Body of pancreas (tissue), 4 donors: ENCODE measurements around the gene NR3C2.

ENCODE experiments used
- POLR2A ChIP-seq, 3 donors: fragments of 450-650 bp; IDR thresholded peaks; one replicate each; pipeline ENCODE4 v1.6.1; 2016; ENCODE audit warnings: antibody characterized with exemption in 3 of 3, mild to moderate bottlenecking in 2 of 3
- TF ChIP-seq, protein P1 (sequence below), 7 experiments: fragments of 450-650 bp in 4 of 7; fragments of 200-600 bp in 3 of 7; sonication (generic) in 3 of 7; IDR thresholded peaks; one replicate each; pipeline ENCODE4 v1.5.1; 2016 to 2019; ENCODE audit warnings: antibody characterized with exemption in 7 of 7

DNA sequence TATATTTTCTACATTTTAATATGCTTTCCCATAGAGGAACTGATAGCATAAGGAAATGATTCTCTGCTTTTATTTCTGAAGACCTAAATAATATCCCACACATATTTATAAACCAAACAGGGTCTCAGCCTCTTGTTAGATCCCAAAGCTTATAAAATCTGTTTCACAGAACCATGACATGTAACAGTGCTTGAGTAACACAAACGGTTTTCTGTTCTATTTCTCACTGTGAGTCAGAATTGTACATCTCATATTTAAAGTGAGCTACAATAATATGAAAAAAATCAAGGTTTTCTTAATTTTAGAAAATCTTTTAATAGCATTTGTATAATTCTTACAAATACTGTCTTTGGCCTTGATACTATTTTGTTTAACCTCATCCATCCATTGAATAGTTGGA lies 51.2 kb downstream of the NR3C2 start:
- TF ChIP-seq, protein P1, sequence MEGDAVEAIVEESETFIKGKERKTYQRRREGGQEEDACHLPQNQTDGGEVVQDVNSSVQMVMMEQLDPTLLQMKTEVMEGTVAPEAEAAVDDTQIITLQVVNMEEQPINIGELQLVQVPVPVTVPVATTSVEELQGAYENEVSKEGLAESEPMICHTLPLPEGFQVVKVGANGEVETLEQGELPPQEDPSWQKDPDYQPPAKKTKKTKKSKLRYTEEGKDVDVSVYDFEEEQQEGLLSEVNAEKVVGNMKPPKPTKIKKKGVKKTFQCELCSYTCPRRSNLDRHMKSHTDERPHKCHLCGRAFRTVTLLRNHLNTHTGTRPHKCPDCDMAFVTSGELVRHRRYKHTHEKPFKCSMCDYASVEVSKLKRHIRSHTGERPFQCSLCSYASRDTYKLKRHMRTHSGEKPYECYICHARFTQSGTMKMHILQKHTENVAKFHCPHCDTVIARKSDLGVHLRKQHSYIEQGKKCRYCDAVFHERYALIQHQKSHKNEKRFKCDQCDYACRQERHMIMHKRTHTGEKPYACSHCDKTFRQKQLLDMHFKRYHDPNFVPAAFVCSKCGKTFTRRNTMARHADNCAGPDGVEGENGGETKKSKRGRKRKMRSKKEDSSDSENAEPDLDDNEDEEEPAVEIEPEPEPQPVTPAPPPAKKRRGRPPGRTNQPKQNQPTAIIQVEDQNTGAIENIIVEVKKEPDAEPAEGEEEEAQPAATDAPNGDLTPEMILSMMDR (IDR thresholded peaks at IDR 0.05) = no peak
- TF ChIP-seq POLR2A (IDR thresholded peaks at IDR 0.05) = no peak
